Tibial nerve (tissue), 4 donors: ENCODE measurements around the gene SLC47A1. TPM values are rescaled to one million over a fixed set of nuclear protein-coding genes. Genes with fewer than 3 reads are reported as not detected.
"Not testable (repeated sequence)": the region's sequence is repeated elsewhere in the genome, so short reads cannot be mapped to it uniquely, and the experiment has no call there.

ENCODE experiments used
- DNase-seq, 2 donors: peaks; one replicate each; pipeline ENCODE4 v3.0.0-alpha.2; 2019; ENCODE audit warnings: low spot score in 2 of 2
- H3K27ac ChIP-seq, 4 donors: fragments of 200-600 bp; sonication (generic) in 3 of 4; one replicate each; pipeline ENCODE4 v1.5.1; 2017 to 2019; ENCODE audit warnings: mild to moderate bottlenecking in 1 of 4
- H3K27me3 ChIP-seq, 2 donors: fragments of 200-600 bp; sonication (generic) in 1 of 2; one replicate each; pipeline versions ENCODE4 v1.5.1 to v1.6.0; 2017 to 2019
- H3K36me3 ChIP-seq, 3 donors: fragments of 200-600 bp; sonication (generic); one replicate each; pipeline ENCODE4 v1.5.1; 2018 to 2019
- H3K4me1 ChIP-seq, 4 donors: fragments of 200-600 bp; sonication (generic) in 3 of 4; one replicate each; pipeline ENCODE4 v1.5.1; 2017 to 2019
- H3K4me3 ChIP-seq, 4 donors: fragments of 200-600 bp; sonication (generic) in 3 of 4; one replicate each; pipeline ENCODE4 v1.5.1; 2017 to 2019; ENCODE audit warnings: mild to moderate bottlenecking in 1 of 4, moderate library complexity in 1 of 4
- H3K9me3 ChIP-seq, 4 donors: fragments of 200-600 bp; sonication (generic) in 3 of 4; one replicate each; pipeline ENCODE4 v1.5.1; 2017 to 2019
- CTCF ChIP-seq, 5 experiments: fragments of 200-600 bp in 3 of 5; fragments of 450-650 bp in 2 of 5; sonication (generic) in 3 of 5; IDR thresholded peaks; one replicate each; pipeline ENCODE4 v1.5.1; 2016 to 2019; ENCODE audit warnings: antibody characterized with exemption in 5 of 5, mild to moderate bottlenecking in 3 of 5, moderate library complexity in 2 of 5
- EP300 ChIP-seq, 2 donors: sonication (generic); formaldehyde crosslinking; IDR thresholded peaks; one replicate each; pipeline ENCODE4 v1.6.1; 2017; ENCODE audit warnings: antibody characterized with exemption in 2 of 2, mild to moderate bottlenecking in 1 of 2
- POLR2A ChIP-seq, 2 donors: fragments of 450-650 bp; IDR thresholded peaks; one replicate each; pipeline ENCODE4 v1.6.1; 2017; ENCODE audit warnings: antibody characterized with exemption in 2 of 2, mild to moderate bottlenecking in 2 of 2, moderate library complexity in 2 of 2
- WGBS, 2 donors: methylation state at CpG; one replicate each; pipeline ENCODE4 v1.1.5; 2018; 5-methylcytosine and 5-hydroxymethylcytosine counted together
- total RNA-seq, 4 donors: library from RNA; depleted of rRNA; stranded (reverse); fragments of >200 nt; gene quantifications; one replicate each; pipeline ENCODE4 v1.1.0, GENCODE V29; 2016

Gene SLC47A1
- total RNA-seq, 4 donors from 2014 or later, result 11.1 to 31.4 (median 19.5) TPM

DNA sequence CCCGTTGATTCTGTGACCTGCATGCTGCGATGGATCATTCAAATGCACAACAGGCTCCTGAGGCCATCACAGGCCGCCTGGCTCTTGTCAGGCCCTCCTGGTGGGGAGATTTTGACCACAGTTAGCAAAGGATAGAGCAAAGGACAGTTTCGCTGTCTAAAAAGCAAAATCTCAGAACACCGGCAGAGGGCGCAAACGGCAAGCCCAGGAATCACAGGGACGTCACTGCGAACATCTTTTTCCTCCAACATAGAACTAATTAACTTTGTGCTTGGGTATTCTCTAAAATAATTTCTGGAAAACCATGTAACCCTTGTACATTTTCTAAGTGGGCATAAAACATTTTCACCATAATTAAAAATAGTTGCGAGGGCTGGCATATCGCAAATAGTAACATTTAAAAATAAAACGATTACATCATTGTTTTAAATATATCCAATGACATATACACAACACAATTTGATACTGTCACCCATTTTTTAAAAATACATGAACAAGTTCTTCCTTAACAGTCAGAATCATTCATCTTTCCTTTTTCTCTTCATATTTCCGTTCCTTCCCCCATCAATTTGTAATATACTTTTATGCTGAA is 19.7 kb upstream of the SLC47A1 start:
- no peaks in the 10 kb centered on the region for H3K9me3 ChIP-seq
- H3K27me3 ChIP-seq, result no peaks in the 10 kb centered on the region
- WGBS, 2 donors, result 7 to 8% methylated on average over 13 of the region's 13 CpGs
- H3K4me3 ChIP-seq, result no peak overlapping the region
- peak; percentile 48 to 78 for DNase-seq
- H3K4me1 ChIP-seq, result peaks cover 0 to 11% (median 0%) of the 10 kb centered on the region in 4 donors
- TF ChIP-seq POLR2A (IDR thresholded peaks at IDR 0.05) (no peak), EP300 (IDR thresholded peaks at IDR 0.05) (peak in 1 of 2 donors; percentile 62), CTCF (IDR thresholded peaks at IDR 0.05) (peak; percentile 86 to 94 (median 91))
- no peaks in the 10 kb centered on the region for H3K36me3 ChIP-seq
- peak overlapping the region in 3 of 4 donors; percentile 37 to 83 (median 72) for H3K27ac ChIP-seq

- TF ChIP-seq CTCF (IDR thresholded peaks at IDR 0.05), result no peak
- TF ChIP-seq POLR2A (IDR thresholded peaks at IDR 0.05), result no peak
- TF ChIP-seq EP300 (IDR thresholded peaks at IDR 0.05), result no peak
- H3K36me3 ChIP-seq, result no peaks in the 10 kb centered on the region
- DNase-seq, result no peak
- H3K4me1 ChIP-seq, result peaks cover 0 to 11% (median 0%) of the 10 kb centered on the region in 4 donors
- no peaks in the 10 kb centered on the region for H3K27me3 ChIP-seq
- no peaks in the 10 kb centered on the region for H3K9me3 ChIP-seq
- H3K27ac ChIP-seq, result no peak overlapping the region
- H3K4me3 ChIP-seq, result no peak overlapping the region
Observed at GRCh38 chr17:19517699-19518098, 16.0 kb upstream of the SLC47A1 start.

- WGBS, 2 donors, result 77% methylated on average over 13 of the region's 13 CpGs
- not testable (repeated sequence) for H3K27ac ChIP-seq, DNase-seq, H3K4me1 ChIP-seq, H3K36me3 ChIP-seq, H3K9me3 ChIP-seq, H3K27me3 ChIP-seq, H3K4me3 ChIP-seq
Observed at GRCh38 chr17:19519388-19520291, 14.0 kb upstream of the SLC47A1 start.

DNA sequence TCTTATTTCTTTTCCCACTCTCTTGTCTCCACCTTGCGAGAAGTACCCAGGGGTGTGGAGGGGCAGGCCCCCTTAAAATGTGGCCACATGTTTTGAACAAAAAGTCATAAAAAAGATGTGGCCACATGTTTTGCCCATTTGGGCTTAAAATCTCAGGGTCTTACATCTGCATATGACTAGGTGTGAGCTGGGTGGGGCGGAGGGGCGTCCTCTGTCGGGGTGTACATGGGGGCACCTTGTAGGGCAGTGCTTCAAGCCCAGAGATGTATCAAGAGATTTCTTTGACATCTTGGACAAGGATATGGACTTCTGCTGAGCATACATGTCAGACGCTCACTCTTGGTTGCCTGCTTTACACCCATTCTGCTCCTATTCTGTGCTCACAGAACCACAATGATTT is 13.0 kb upstream of the SLC47A1 start:
- H3K4me3 ChIP-seq, result no peak overlapping the region
- TF ChIP-seq EP300 (IDR thresholded peaks at IDR 0.05) (no peak), POLR2A (IDR thresholded peaks at IDR 0.05) (no peak), CTCF (IDR thresholded peaks at IDR 0.05) (no peak)
- no peaks in the 10 kb centered on the region for H3K36me3 ChIP-seq
- H3K9me3 ChIP-seq, result no peaks in the 10 kb centered on the region
- no peaks in the 10 kb centered on the region for H3K4me1 ChIP-seq
- no peaks in the 10 kb centered on the region for H3K27me3 ChIP-seq
- whole genome bisulfite sequencing, 2 donors, result 78 to 90% methylated on average over 5 of the region's 5 CpGs
- H3K27ac ChIP-seq, result no peak overlapping the region
- no peak for DNase-seq

DNA sequence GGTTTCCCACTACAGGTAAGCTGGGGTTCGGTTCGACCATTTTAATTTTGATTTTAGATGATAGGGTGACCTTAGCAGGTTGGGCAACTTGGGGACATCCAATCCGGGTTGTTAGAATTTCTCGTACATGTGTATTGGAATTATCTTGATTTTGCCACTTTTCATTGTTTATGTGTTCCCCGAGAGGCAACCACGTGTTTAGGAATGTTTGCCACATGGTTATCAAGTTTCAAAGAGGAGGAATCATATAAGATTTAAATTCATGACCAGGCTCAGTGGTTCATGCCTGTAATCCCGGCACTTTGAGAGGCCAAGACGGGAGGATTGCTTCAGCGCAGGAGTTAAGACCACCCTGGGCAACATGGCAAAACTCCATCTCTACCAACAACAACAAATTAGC is 10.0 kb upstream of the SLC47A1 start:
- TF ChIP-seq EP300 (IDR thresholded peaks at IDR 0.05), result no peak
- no peak for DNase-seq

DNA sequence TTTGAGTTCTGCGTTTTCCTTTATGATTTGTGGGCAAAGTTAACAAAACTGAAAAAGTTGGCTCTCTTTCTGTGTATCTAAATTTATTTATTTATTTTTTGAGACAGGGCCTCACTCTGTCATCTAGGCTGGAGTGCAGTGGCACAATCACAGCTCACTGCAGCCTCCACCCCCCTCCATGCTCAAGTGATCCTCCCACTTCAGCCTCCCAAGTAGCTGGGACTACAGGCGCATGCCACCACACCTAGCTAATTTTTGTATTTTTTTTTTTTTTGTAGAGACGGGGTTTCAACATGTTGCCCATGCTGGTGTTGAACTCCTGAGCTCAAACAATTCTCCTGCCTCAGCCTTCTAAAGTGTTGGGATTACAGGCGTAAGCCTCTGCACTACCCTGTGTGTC is 6.7 kb upstream of the SLC47A1 start:
- not testable (repeated sequence) for H3K9me3 ChIP-seq, H3K36me3 ChIP-seq, H3K27me3 ChIP-seq, H3K27ac ChIP-seq, H3K4me1 ChIP-seq, DNase-seq, H3K4me3 ChIP-seq
- 91% methylated on average over 4 of the region's 4 CpGs for WGBS, 2 donors

More for the DNA sequence above, 10.0 kb upstream of the SLC47A1 start:
- Histone ChIP-seq H3K36me3 (no peaks in the 10 kb centered on the region), H3K9me3 (no peaks in the 10 kb centered on the region), H3K4me3 (no peak overlapping the region), H3K4me1 (no peaks in the 10 kb centered on the region), H3K27me3 (no peaks in the 10 kb centered on the region), H3K27ac (no peak overlapping the region)
- 84 to 89% methylated on average over 9 of the region's 9 CpGs for WGBS, 2 donors
